Measurements from ENCODE around the gene MUC20. TPM values are rescaled to one million over a fixed set of nuclear protein-coding genes. Genes with fewer than 3 reads are reported as not detected.
A peak's percentile ranks its signal among the peaks of the same experiment; 100 is the strongest.

Gene MUC20
- total RNA-seq, 4 donors from 2014 or later, result 1.5 to 7.0 (median 3.2) TPM

GRCh38 chr3:195763076-195763830 is 42.5 kb downstream of the MUC20 start:
- no peaks in the 10 kb centered on the region for H3K4me1 ChIP-seq
- in situ Hi-C loops (cut with MboI; ENCODE audit: low sequenced_read_pairs in 4 of 4), result no loop called here
- H3K27ac ChIP-seq, result no peak overlapping the region
- DNase-seq (no peak), ATAC-seq (peak in 1 of 2 donors; percentile 25)
- no peak for TF ChIP-seq CTCF (IDR thresholded peaks at IDR 0.05 in 4 of 5, conservative IDR thresholded peaks at IDR 0.05 in 1 of 5)
- no peak for TF ChIP-seq POLR2A (IDR thresholded peaks at IDR 0.05)
- no peaks in the 10 kb centered on the region for H3K9me3 ChIP-seq
- peaks cover 31 to 57% (median 31%) of the 10 kb centered on the region in 3 donors for H3K27me3 ChIP-seq
- H3K36me3 ChIP-seq, result no peaks in the 10 kb centered on the region
- intact Hi-C loops (cut with DNase I; ENCODE audit: low total_unique reads), result no loop called here
- no peak overlapping the region for H3K4me3 ChIP-seq

GRCh38 chr3:195763843-195764825 is 43.4 kb downstream of the MUC20 start:
- Histone ChIP-seq H3K27ac (no peak overlapping the region), H3K4me3 (no peak overlapping the region), H3K4me1 (no peaks in the 10 kb centered on the region), H3K9me3 (no peaks in the 10 kb centered on the region), H3K27me3 (peaks cover 24 to 48% (median 25%) of the 10 kb centered on the region in 3 donors), H3K36me3 (no peaks in the 10 kb centered on the region)
- in situ Hi-C loops (cut with MboI; ENCODE audit: low sequenced_read_pairs in 4 of 4) (no loop called here), intact Hi-C loops (cut with DNase I; ENCODE audit: low total_unique reads) (no loop called here)
- ATAC-seq, result no peak
- TF ChIP-seq CTCF (IDR thresholded peaks at IDR 0.05 in 4 of 5, conservative IDR thresholded peaks at IDR 0.05 in 1 of 5) (no peak), POLR2A (IDR thresholded peaks at IDR 0.05) (no peak)
- no peak for DNase-seq

GRCh38 chr3:195764961-195765706 is 44.4 kb downstream of the MUC20 start:
- intact Hi-C loops (cut with DNase I; ENCODE audit: low total_unique reads), result no loop called here
- peaks cover 17 to 38% (median 20%) of the 10 kb centered on the region in 3 donors for H3K27me3 ChIP-seq
- H3K27ac ChIP-seq, result no peak overlapping the region
- in situ Hi-C loops (cut with MboI; ENCODE audit: low sequenced_read_pairs in 4 of 4), result no loop called here
- H3K36me3 ChIP-seq, result no peaks in the 10 kb centered on the region
- ATAC-seq (no peak), DNase-seq (no peak)
- no peak for TF ChIP-seq CTCF (IDR thresholded peaks at IDR 0.05 in 4 of 5, conservative IDR thresholded peaks at IDR 0.05 in 1 of 5)
- TF ChIP-seq POLR2A (IDR thresholded peaks at IDR 0.05), result no peak
- no peaks in the 10 kb centered on the region for H3K9me3 ChIP-seq
- no peak overlapping the region for H3K4me3 ChIP-seq
- no peaks in the 10 kb centered on the region for H3K4me1 ChIP-seq

GRCh38 chr3:195766671-195767070 is 45.9 kb downstream of the MUC20 start:
- no peak for ATAC-seq
- intact Hi-C loops (cut with DNase I; ENCODE audit: low total_unique reads) (no loop called here), in situ Hi-C loops (cut with MboI; ENCODE audit: low sequenced_read_pairs in 4 of 4) (no loop called here)
- no peak for DNase-seq
- Histone ChIP-seq H3K4me3 (no peak overlapping the region), H3K27ac (no peak overlapping the region), H3K27me3 (peaks cover 7 to 23% (median 9%) of the 10 kb centered on the region in 3 donors), H3K36me3 (no peaks in the 10 kb centered on the region), H3K9me3 (no peaks in the 10 kb centered on the region), H3K4me1 (no peaks in the 10 kb centered on the region)
- TF ChIP-seq POLR2A (IDR thresholded peaks at IDR 0.05) (no peak), CTCF (IDR thresholded peaks at IDR 0.05 in 4 of 5, conservative IDR thresholded peaks at IDR 0.05 in 1 of 5) (no peak)

Data from gastrocnemius medialis (tissue), 4 donors.